C4-2B (cell line): ENCODE measurements around the gene C6orf132.

Experiments
- H3K27ac ChIP-seq: fragments of 450-650 bp; 2 replicates; pipeline ENCODE4 v1.5.1; 2017
- CTCF ChIP-seq: fragments of 450-650 bp; conservative IDR thresholded peaks from 2 replicates; pipeline ENCODE4 v1.5.1; 2017; ENCODE audit warnings: mild to moderate bottlenecking
- ZFX ChIP-seq: fragments of 450-650 bp; IDR thresholded peaks from 2 replicates; pipeline ENCODE4 v1.6.1; 2017

Gene C6orf132

GRCh38 chr6:42150254-42150653 lies 7.8 kb upstream of the C6orf132 start:
- no peak overlapping the region for H3K27ac ChIP-seq
- no peak for TF ChIP-seq CTCF
- TF ChIP-seq ZFX, result no peak

- H3K27ac ChIP-seq, result no peak overlapping the region; the same call in 1 of the 2 replicates
- TF ChIP-seq CTCF, result no peak
- no peak for TF ChIP-seq ZFX
Observed at GRCh38 chr6:42148058-42148457, 5.6 kb upstream of the C6orf132 start.

GRCh38 chr6:42147138-42147562 lies 4.7 kb upstream of the C6orf132 start:
- no peak for TF ChIP-seq ZFX
- TF ChIP-seq CTCF, result no peak
- H3K27ac ChIP-seq, result peak overlapping the region; percentile 52

- TF ChIP-seq CTCF (no peak), ZFX (peak; percentile 67)
- peak overlapping the region; percentile 93 for H3K27ac ChIP-seq
Observed at GRCh38 chr6:42141603-42142117, 760 bp downstream of the C6orf132 start.

GRCh38 chr6:42140756-42141602 lies 1.4 kb downstream of the C6orf132 start:
- H3K27ac ChIP-seq, result peak overlapping the region; percentile 93
- TF ChIP-seq ZFX (no peak), CTCF (no peak)

- H3K27ac ChIP-seq, result peak overlapping the region; percentile 93
- TF ChIP-seq CTCF, result no peak
- no peak for TF ChIP-seq ZFX
Observed at GRCh38 chr6:42140032-42140431, 2.4 kb downstream of the C6orf132 start.
